Activated CD8-positive, alpha-beta T cell treated with anti-CD3 and anti-CD28 coated beads for 36 hours (primary cell): ENCODE results near the gene LYRM7. TPM values are rescaled to one million over a fixed set of nuclear protein-coding genes. Genes with fewer than 3 reads are reported as not detected.

Experiments used
- ATAC-seq: fragments of 200-7000 bp; cut with Tn5 transposase; one replicate; pipeline ENCODE4 v1.10.0; 2021; ENCODE audit warnings: mild to moderate bottlenecking, moderate library complexity
- CTCF ChIA-PET: fragments of 350-600 bp; sonication (Branson Sonifier 250); formaldehyde crosslinking; loops from one replicate; lab custom pipeline; 2021; ENCODE audit warnings: antibody characterized with exemption; lab: Charles Lee
- POLR2A ChIA-PET: fragments of 350-600 bp; sonication (Branson Sonifier 250); formaldehyde crosslinking; loops from one replicate; lab custom pipeline; 2021; ENCODE audit warnings: antibody characterized with exemption; lab: Charles Lee
- DNase-seq: peaks from one replicate; pipeline ENCODE4 v3.0.0-alpha.2; 2020
- H3K27ac Mint-ChIP-seq: one replicate; pipeline ENCODE4 v1.8.0; 2021; ENCODE audit warnings: mild to moderate bottlenecking, mixed read lengths
- H3K27me3 Mint-ChIP-seq: one replicate; pipeline ENCODE4 v1.8.0; 2021; ENCODE audit warnings: mixed read lengths
- H3K36me3 Mint-ChIP-seq: one replicate; pipeline ENCODE4 v1.8.0; 2021; ENCODE audit warnings: low read depth, mixed read lengths
- H3K4me1 Mint-ChIP-seq: one replicate; pipeline ENCODE4 v1.8.0; 2021; ENCODE audit warnings: low read depth, mixed read lengths
- H3K4me3 Mint-ChIP-seq: one replicate; pipeline ENCODE4 v1.8.0; 2021; ENCODE audit warnings: mild to moderate bottlenecking, moderate library complexity, mixed read lengths
- H3K9me3 Mint-ChIP-seq: one replicate; pipeline ENCODE4 v1.8.0; 2021; ENCODE audit warnings: mixed read lengths
- intact Hi-C: fragments of 100-400 bp; cut with micrococcal nuclease; formaldehyde crosslinking; loops from one replicate; pipeline ENCODE4 v1.10.0; 2022
- total RNA-seq, 2 experiments: library from RNA; stranded (reverse); gene quantifications; one replicate each; pipeline ENCODE4 v1.2.3, GENCODE V29; 2021
- TF ChIP-seq, protein P1 (sequence below): fragments of 200-600 bp; IDR thresholded peaks from one replicate; pipeline ENCODE4 v1.8.0; 2022; ENCODE audit warnings: antibody characterized with exemption, mild to moderate bottlenecking

The LYRM7 gene
- total RNA-seq, 2 experiments from 2014 or later = 23.2 to 24.0 TPM

GRCh38 chr5:131156385-131156784 is 14.4 kb upstream of the LYRM7 start:
- no peak for DNase-seq
- Mint-ChIP-seq H3K4me1 (peaks cover 22% of the 10 kb centered on the region), H3K36me3 (peaks cover 50% of the 10 kb centered on the region), H3K27ac (peak overlapping the region; percentile 63), H3K9me3 (no peaks in the 10 kb centered on the region), H3K4me3 (no peak overlapping the region), H3K27me3 (no peaks in the 10 kb centered on the region)
- no peak for ATAC-seq
- CTCF ChIA-PET = no interaction called here
- TF ChIP-seq, protein P1, sequence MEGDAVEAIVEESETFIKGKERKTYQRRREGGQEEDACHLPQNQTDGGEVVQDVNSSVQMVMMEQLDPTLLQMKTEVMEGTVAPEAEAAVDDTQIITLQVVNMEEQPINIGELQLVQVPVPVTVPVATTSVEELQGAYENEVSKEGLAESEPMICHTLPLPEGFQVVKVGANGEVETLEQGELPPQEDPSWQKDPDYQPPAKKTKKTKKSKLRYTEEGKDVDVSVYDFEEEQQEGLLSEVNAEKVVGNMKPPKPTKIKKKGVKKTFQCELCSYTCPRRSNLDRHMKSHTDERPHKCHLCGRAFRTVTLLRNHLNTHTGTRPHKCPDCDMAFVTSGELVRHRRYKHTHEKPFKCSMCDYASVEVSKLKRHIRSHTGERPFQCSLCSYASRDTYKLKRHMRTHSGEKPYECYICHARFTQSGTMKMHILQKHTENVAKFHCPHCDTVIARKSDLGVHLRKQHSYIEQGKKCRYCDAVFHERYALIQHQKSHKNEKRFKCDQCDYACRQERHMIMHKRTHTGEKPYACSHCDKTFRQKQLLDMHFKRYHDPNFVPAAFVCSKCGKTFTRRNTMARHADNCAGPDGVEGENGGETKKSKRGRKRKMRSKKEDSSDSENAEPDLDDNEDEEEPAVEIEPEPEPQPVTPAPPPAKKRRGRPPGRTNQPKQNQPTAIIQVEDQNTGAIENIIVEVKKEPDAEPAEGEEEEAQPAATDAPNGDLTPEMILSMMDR = no peak
- intact Hi-C loops = no loop called here
- POLR2A ChIA-PET = no interaction called here

DNA sequence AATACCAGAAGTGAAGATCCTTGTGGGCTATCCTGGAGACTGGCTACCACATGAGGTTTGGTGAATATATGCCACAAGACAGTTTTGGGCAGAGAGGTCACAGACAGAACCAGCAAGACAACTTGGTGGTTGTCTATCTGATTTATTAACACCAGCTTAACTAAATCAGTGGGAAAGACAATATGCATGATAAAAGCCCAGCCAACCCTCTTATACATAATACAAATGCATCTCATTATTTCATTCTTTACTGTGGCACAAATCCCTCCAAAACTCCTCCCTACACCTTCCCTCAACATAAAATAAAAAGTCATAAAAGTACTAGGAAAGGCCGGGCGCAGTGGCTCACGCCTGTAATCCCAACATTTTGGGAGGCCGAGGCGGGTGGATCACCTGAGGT is 13.8 kb upstream of the LYRM7 start:
- DNase-seq = no peak
- Mint-ChIP-seq H3K27me3 (no peaks in the 10 kb centered on the region), H3K36me3 (peaks cover 54% of the 10 kb centered on the region), H3K27ac (peak overlapping the region; percentile 63), H3K4me1 (peaks cover 27% of the 10 kb centered on the region), H3K9me3 (no peaks in the 10 kb centered on the region), H3K4me3 (no peak overlapping the region)
- intact Hi-C loops = no loop called here
- TF ChIP-seq, protein P1 = no peak
- POLR2A ChIA-PET = interaction anchor here (1.2 kb wide), 1 partner anchor 10 kb away, joined by 3 read pairs; no protein-coding TSS in a partner anchor
- no peak for ATAC-seq
- CTCF ChIA-PET = no interaction called here

GRCh38 chr5:131160134-131160533 is 10.6 kb upstream of the LYRM7 start:
- no peaks in the 10 kb centered on the region for H3K27me3 Mint-ChIP-seq
- TF ChIP-seq, protein P1 = no peak
- intact Hi-C loops = no loop called here
- H3K4me3 Mint-ChIP-seq = no peak overlapping the region
- ChIA-PET POLR2A (interaction anchor here (1.3 to 7.1 kb wide), 2 partner anchors 99 to 104 kb away, joined by 3 to 59 read pairs; partner anchors contain the start of gene CDC42SE2), CTCF (interaction anchor here (1.4 kb wide), 1 partner anchor 105 kb away, joined by 3 read pairs; no protein-coding TSS in a partner anchor)
- H3K9me3 Mint-ChIP-seq = no peaks in the 10 kb centered on the region
- peaks cover 41% of the 10 kb centered on the region for H3K4me1 Mint-ChIP-seq
- no peak for ATAC-seq
- H3K27ac Mint-ChIP-seq = peak overlapping the region; percentile 65
- peaks cover 77% of the 10 kb centered on the region for H3K36me3 Mint-ChIP-seq
- DNase-seq = no peak

DNA sequence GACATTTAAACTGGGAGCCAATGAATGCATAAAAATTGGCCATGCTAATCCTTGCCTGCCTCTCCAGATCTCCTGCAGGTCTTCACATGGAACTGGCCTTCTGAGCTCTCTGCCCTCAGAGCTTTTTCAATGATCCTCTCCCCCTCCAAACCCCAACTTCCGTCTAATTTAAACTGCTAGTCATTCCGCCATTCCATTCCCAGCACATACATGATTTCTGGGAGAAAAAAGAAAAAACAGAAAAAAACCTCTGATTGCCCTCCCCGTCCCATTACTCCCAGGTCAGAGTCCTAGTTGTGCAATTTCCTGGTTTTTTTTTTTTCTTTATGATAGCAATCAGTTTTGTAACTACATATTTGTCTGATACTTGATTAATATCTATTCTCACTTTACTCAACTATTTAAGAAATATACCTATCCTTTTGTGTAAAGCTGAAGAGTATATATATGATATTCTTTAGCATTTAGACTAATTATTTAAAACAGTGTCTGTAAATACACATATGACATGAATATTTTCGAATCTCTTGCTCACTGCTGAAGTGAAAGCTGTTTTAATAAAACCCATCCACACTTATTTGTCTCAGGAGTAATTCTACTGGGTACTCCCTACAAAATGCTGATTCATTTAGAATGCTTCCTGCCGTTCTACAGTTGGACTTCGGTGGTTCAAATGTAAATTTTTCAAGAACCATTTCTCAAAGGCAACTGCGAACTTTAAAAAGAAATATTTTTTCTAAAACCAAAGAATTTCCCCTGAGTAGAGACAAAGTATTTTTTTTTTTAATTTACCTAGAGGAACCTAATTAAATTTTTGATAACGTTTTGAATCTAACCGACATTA is 7.2 kb upstream of the LYRM7 start:
- Mint-ChIP-seq H3K9me3 (no peaks in the 10 kb centered on the region), H3K27ac (peak overlapping the region; percentile 98), H3K36me3 (peaks cover 56% of the 10 kb centered on the region), H3K4me1 (peaks cover 41% of the 10 kb centered on the region), H3K4me3 (peak overlapping the region; percentile 98), H3K27me3 (no peaks in the 10 kb centered on the region)
- CTCF ChIA-PET = interaction anchor here (1.0 to 3.5 kb wide), 4 partner anchors 101 to 336 kb away, joined by 3 to 16 read pairs (median 3); partner anchors contain the start of gene CDC42SE2
- DNase-seq (no peak), ATAC-seq (no peak)
- POLR2A ChIA-PET = interaction anchor here (0.6 to 7.1 kb wide), 14 partner anchors 87 to 250 kb away, joined by 3 to 59 read pairs (median 4); partner anchors contain the start of gene CDC42SE2
- intact Hi-C loops = no loop called here
- TF ChIP-seq, protein P1 = no peak
